H9 (cell line): ENCODE data around the gene PTPRN2. TPM values are rescaled to one million over a fixed set of nuclear protein-coding genes. Genes with fewer than 3 reads are reported as not detected.

Experiments
- DNase-seq: peaks from one replicate; pipeline ENCODE4 v3.0.0-alpha.2; 2017
- H2AFZ ChIP-seq: one replicate; pipeline ENCODE4 v1.6.1; 2013; ENCODE audit warnings: mild to moderate bottlenecking, low read length, control low read depth, moderate library complexity
- H2AK5ac ChIP-seq: 2 replicates; pipeline ENCODE4 v1.6.1; 2013; ENCODE audit warnings: low read length, control low read depth, mixed read lengths; ENCODE audit not compliant: insufficient read length
- H2BK120ac ChIP-seq: one replicate; pipeline ENCODE4 v1.6.1; 2013; ENCODE audit warnings: low read depth, mild to moderate bottlenecking, low read length, control low read depth, inconsistent platforms; ENCODE audit not compliant: poor library complexity, severe bottlenecking
- H2BK12ac ChIP-seq: 2 replicates; pipeline ENCODE4 v1.6.1; 2013; ENCODE audit warnings: low read length, control low read depth, mixed read lengths, low read depth; ENCODE audit not compliant: insufficient read length
- H2BK15ac ChIP-seq: 2 replicates; pipeline ENCODE4 v1.6.1; 2013; ENCODE audit warnings: low read depth, low read length, control low read depth
- H2BK20ac ChIP-seq: one replicate; pipeline ENCODE4 v1.6.1; 2013; ENCODE audit warnings: low read depth, mild to moderate bottlenecking, low read length, control low read depth, inconsistent platforms; ENCODE audit not compliant: poor library complexity, severe bottlenecking
- H2BK5ac ChIP-seq: 2 replicates; pipeline ENCODE4 v1.6.1; 2013; ENCODE audit warnings: low read length, control low read depth, mixed read lengths; ENCODE audit not compliant: insufficient read length
- H3K14ac ChIP-seq: 2 replicates; pipeline ENCODE4 v1.6.1; 2013; ENCODE audit warnings: low read length, control low read depth; ENCODE audit not compliant: insufficient read depth
- H3K18ac ChIP-seq: 2 replicates; pipeline ENCODE4 v1.6.1; 2013; ENCODE audit warnings: low read depth, mild to moderate bottlenecking, mixed read lengths, low read length, control low read depth; ENCODE audit not compliant: insufficient read length
- H3K23ac ChIP-seq: 2 replicates; pipeline ENCODE4 v1.6.1; 2013; ENCODE audit warnings: low read length, control low read depth, mixed read lengths, low read depth; ENCODE audit not compliant: insufficient read length
- H3K23me2 ChIP-seq: 2 replicates; pipeline ENCODE4 v1.6.1; 2013; ENCODE audit warnings: low read depth, mild to moderate bottlenecking, mixed read lengths, low read length, control low read depth; ENCODE audit not compliant: insufficient read length, poor library complexity, severe bottlenecking
- H3K27ac ChIP-seq: 2 replicates; pipeline ENCODE4 v1.5.1; 2013; ENCODE audit warnings: low read length, control low read depth, mixed read lengths, low read depth; ENCODE audit not compliant: insufficient read length
- H3K27me3 ChIP-seq: 2 replicates; pipeline ENCODE4 v1.6.1; 2013; ENCODE audit warnings: low read length, control low read depth, inconsistent platforms; ENCODE audit not compliant: insufficient read depth
- H3K4ac ChIP-seq: 2 replicates; pipeline ENCODE4 v1.6.1; 2013; ENCODE audit warnings: low read depth, mild to moderate bottlenecking, control low read depth, inconsistent platforms, low read length, moderate library complexity
- H3K4me1 ChIP-seq: 2 replicates; pipeline ENCODE4 v1.6.1; 2013; ENCODE audit warnings: low read length, control low read depth, inconsistent platforms; ENCODE audit not compliant: insufficient read depth
- H3K4me2 ChIP-seq: 2 replicates; pipeline ENCODE4 v1.6.1; 2013; ENCODE audit warnings: low read length, control low read depth, mixed read lengths; ENCODE audit not compliant: insufficient read length, insufficient read depth
- H3K56ac ChIP-seq: 2 replicates; pipeline ENCODE4 v1.6.1; 2013; ENCODE audit warnings: low read depth, mild to moderate bottlenecking, mixed read lengths, low read length, control low read depth; ENCODE audit not compliant: insufficient read length
- H3K79me1 ChIP-seq: 2 replicates; pipeline ENCODE4 v1.6.1; 2013; ENCODE audit warnings: low read depth, mild to moderate bottlenecking, moderate library complexity, low read length, control low read depth, inconsistent platforms; ENCODE audit not compliant: insufficient read depth, poor library complexity, severe bottlenecking
- H3K79me2 ChIP-seq: 2 replicates; pipeline ENCODE4 v1.6.1; 2013; ENCODE audit warnings: low read length, control low read depth, inconsistent platforms; ENCODE audit not compliant: insufficient read depth
- H3K9ac ChIP-seq: 2 replicates; pipeline ENCODE4 v1.6.1; 2013; ENCODE audit warnings: low read length, control low read depth, mixed read lengths; ENCODE audit not compliant: insufficient read length; ENCODE audit errors: extremely low read depth
- H3K9me3 ChIP-seq: one replicate; pipeline ENCODE4 v1.6.1; 2013; ENCODE audit warnings: low read depth, low read length, inconsistent platforms; ENCODE audit not compliant: control insufficient read depth
- H3T11ph ChIP-seq: one replicate; pipeline ENCODE4 v1.6.1; 2013; ENCODE audit warnings: mild to moderate bottlenecking, low read length, control low read depth, inconsistent platforms
- H4K20me1 ChIP-seq: one replicate; pipeline ENCODE4 v1.6.1; 2013; ENCODE audit not compliant: control insufficient read depth, insufficient read length, insufficient read depth
- H4K5ac ChIP-seq: 2 replicates; pipeline ENCODE4 v1.6.1; 2013; ENCODE audit warnings: low read depth, mild to moderate bottlenecking, mixed read lengths, low read length, control low read depth; ENCODE audit not compliant: insufficient read length
- H4K8ac ChIP-seq: replicated peaks from 2 replicates; pipeline ENCODE4 v1.6.1; 2013; ENCODE audit warnings: low read length, control low read depth, mixed read lengths, low read depth; ENCODE audit not compliant: insufficient read length
- H4K91ac ChIP-seq: 2 replicates; pipeline ENCODE4 v1.6.1; 2013; ENCODE audit warnings: low read depth, mild to moderate bottlenecking, moderate library complexity, mixed read lengths, low read length, control low read depth; ENCODE audit not compliant: insufficient read length
- H3K27ac Mint-ChIP-seq, 3 experiments: 2 replicates in 2 of 3; 3 replicates in 1 of 3; pipeline ENCODE4 v1.8.0; 2020 to 2021; ENCODE audit warnings: mixed read lengths in 3 of 3, mild to moderate bottlenecking in 1 of 3, moderate library complexity in 1 of 3
- H3K27me3 Mint-ChIP-seq: 2 replicates; pipeline ENCODE4 v1.8.0; 2021; ENCODE audit warnings: low read depth, mild to moderate bottlenecking, moderate library complexity, mixed read lengths
- H3K36me3 Mint-ChIP-seq, 3 experiments: 2 replicates in 2 of 3; 3 replicates in 1 of 3; pipeline ENCODE4 v1.8.0; 2020 to 2021; ENCODE audit warnings: low read depth in 3 of 3, mixed read lengths in 3 of 3; ENCODE audit not compliant: insufficient read depth in 1 of 3
- H3K4me1 Mint-ChIP-seq, 2 experiments: 2 replicates each; pipeline ENCODE4 v1.8.0; 2020; ENCODE audit warnings: mixed read lengths in 2 of 2
- H3K4me3 Mint-ChIP-seq, 2 experiments: 2 replicates in 1 of 2; 3 replicates in 1 of 2; pipeline ENCODE4 v1.8.0; 2020 to 2021; ENCODE audit warnings: mild to moderate bottlenecking in 2 of 2, mixed read lengths in 2 of 2, moderate library complexity in 1 of 2
- H3K9me3 Mint-ChIP-seq, 2 experiments: 2 replicates in 1 of 2; 3 replicates in 1 of 2; pipeline ENCODE4 v1.8.0; 2020; ENCODE audit warnings: mild to moderate bottlenecking in 2 of 2, mixed read lengths in 2 of 2, moderate library complexity in 1 of 2
- CTCF ChIP-seq: fragments of 200-600 bp; sonication (generic); conservative IDR thresholded peaks from 3 replicates; pipeline ENCODE4 v1.8.0; 2021; ENCODE audit warnings: antibody characterized with exemption, mild to moderate bottlenecking
- WGBS: extraction: QIAGEN DNeasy Blood & Tissue Kit; methylation state at CpG from one replicate; pipeline ENCODE4 v1.1.7; 2013; ENCODE audit warnings: missing lambda C conversion rate, low lambda C conversion rate, mixed read lengths; ENCODE audit not compliant: insufficient read length; ENCODE audit errors: extremely low coverage; 5-methylcytosine and 5-hydroxymethylcytosine counted together
- total RNA-seq: library from RNA; stranded (reverse); gene quantifications from 2 replicates; pipeline ENCODE4 v1.2.1, GENCODE V29; 2021

PTPRN2 gene
- total RNA-seq, 1 experiment from 2014 or later: 5.2 TPM

- Histone ChIP-seq H3T11ph (no peak overlapping the region), H2BK20ac (no peak overlapping the region), H3K18ac (no peak overlapping the region), H2BK120ac (no peak overlapping the region), H2BK12ac (no peak overlapping the region), H4K20me1 (no peaks in the 10 kb centered on the region), H3K23ac (no peak overlapping the region), H3K79me2 (no peaks in the 10 kb centered on the region), H2AK5ac (no peak overlapping the region), H3K9me3 (no peaks in the 10 kb centered on the region), H2BK15ac (no peak overlapping the region), H4K8ac (no peak overlapping the region), H3K4me1 (no peaks in the 10 kb centered on the region; the same call in 1 of the 2 replicates), H4K5ac (no peak overlapping the region), H3K4ac (no peak overlapping the region), H3K14ac (no peak overlapping the region), H2AFZ (no peak overlapping the region), H3K27me3 (no peaks in the 10 kb centered on the region), H3K23me2 (no peaks in the 10 kb centered on the region), H3K27ac (no peak overlapping the region), H4K91ac (no peak overlapping the region), H3K79me1 (no peaks in the 10 kb centered on the region), H3K9ac (no peak overlapping the region), H3K56ac (no peak overlapping the region), H2BK5ac (no peak overlapping the region), H3K4me2 (no peak overlapping the region)
- Mint-ChIP-seq H3K27ac (no peak overlapping the region), H3K4me3 (no peak overlapping the region), H3K36me3 (peaks cover 0 to 21% (median 19%) of the 10 kb centered on the region in 3 experiments), H3K27me3 (peaks cover 43% of the 10 kb centered on the region), H3K4me1 (peaks cover 34 to 36% of the 10 kb centered on the region in 2 experiments), H3K9me3 (peaks cover 26 to 33% of the 10 kb centered on the region in 2 experiments)
- DNase-seq: no peak
- TF ChIP-seq CTCF: no peak
- no CpG with 5 or more reads among the region's 11 CpGs for WGBS
Observed at GRCh38 chr7:158384746-158385145, 202.9 kb downstream of the PTPRN2 start.
